NCI-H146 treated with DMSO at 0.1 percent for 48 hours (cell line): ENCODE measurements around the gene PLA2G2F.

Source experiments
- DNase-seq: peaks from one replicate; lab custom pipeline; 2025; ENCODE audit not compliant: unreplicated experiment; lab: John Stamatoyannopoulos, UW

Gene PLA2G2F, protein sequence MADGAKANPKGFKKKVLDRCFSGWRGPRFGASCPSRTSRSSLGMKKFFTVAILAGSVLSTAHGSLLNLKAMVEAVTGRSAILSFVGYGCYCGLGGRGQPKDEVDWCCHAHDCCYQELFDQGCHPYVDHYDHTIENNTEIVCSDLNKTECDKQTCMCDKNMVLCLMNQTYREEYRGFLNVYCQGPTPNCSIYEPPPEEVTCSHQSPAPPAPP

DNA sequence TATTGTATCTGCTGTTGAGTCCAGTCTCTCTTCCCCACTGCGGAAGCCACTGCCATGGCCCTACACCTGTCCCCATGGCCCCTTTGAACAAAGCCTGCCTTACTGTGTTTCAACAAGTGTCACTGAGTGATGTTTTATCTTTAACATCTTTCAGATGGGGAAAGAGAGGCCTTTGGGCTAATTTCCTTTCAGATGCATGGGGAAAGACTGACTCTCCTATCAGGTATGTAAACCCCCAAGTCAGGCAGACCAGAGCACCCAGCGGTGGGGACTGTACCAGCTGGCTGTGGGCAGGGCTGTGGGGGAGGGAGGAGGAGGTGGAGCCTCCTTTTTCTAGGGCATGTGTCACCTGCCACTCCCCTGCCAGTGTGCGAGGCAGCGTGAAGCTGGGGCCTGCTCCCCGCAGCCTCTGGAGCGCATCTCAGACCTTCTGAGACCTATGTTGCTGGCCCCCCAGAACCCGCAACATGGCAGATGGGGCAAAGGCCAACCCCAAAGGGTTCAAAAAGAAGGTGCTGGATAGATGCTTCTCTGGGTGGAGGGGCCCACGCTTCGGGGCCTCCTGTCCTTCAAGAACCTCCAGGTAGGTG, at the start of gene PLA2G2F:
TSS of gene PLA2G2F (plus strand) at position 363 of the 590 bp plus-strand sequence. CDS start at position 468, 105 bp downstream.
- DNase-seq = no peak

DNA sequence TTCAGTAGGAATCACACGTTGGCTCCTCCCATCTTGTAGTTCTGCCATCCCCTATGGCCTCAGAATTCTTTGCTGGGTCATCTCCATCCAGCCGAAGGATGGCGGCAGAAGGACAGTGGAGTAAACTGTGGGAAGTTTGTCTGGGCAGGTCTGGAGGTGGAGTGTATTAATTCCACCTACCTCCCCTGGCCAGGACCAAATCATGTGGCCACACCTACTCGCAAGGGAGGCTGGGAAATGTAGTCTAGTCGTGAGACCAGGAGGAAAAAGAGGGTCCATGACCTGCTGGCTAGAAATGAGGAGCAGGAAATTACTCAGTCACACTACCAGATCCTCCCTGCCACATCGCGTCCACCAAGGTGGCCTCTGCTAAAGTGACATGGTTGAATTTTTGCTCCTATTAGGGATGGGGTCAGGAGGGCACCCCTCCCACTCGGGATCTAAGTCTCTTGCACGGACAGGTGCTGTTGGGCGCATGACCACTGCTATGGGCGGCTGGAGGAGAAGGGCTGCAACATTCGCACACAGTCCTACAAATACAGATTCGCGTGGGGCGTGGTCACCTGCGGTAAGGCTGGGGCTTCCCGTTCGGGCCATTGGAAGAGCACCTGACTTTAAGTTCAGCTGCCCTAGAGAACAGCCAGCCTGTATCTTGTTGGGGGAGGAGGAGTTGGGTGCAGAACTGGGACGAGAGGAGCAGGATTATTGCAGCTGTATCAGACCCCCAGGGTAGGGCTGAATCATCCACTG, 49.6 kb upstream of the PLA2G2F start:
- no peak for DNase-seq

DNA sequence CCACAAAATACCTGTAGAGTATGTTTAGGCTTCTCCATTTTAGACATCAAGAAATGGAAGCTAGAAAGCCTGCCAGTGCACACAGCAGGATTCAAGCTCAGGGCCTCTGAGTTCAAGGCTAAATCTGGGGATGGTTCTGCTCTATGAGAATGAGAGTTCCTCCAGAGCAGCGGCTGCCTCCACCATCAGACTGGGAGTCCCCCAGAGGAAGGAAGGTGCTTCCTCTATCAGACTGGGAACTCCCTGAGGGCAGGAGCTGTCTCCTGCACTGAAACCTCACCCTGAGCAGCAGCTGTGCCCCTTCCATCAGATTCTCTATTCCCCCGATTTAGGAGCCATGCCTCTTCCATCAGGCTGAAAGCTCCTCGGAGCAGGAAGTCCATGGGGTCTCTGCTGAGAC, 49.0 kb upstream of the PLA2G2F start:
- DNase-seq = no peak

DNA sequence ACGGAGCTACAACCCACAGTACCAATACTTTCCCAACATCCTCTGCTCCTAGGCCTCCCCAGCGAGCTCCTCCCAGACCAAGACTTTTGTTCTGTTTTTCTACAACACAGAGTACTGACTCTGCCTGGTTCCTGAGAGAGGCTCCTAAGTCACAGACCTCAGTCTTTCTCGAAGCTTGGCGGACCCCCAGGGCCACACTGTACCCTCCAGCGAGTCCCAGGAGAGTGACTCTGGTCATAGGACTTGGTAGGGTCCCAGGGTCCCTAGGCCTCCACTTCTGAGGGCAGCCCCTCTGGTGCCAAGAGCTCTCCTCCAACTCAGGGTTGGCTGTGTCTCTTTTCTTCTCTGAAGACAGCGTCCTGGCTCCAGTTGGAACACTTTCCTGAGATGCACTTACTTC, 48.5 kb upstream of the PLA2G2F start:
- DNase-seq = no peak

DNA sequence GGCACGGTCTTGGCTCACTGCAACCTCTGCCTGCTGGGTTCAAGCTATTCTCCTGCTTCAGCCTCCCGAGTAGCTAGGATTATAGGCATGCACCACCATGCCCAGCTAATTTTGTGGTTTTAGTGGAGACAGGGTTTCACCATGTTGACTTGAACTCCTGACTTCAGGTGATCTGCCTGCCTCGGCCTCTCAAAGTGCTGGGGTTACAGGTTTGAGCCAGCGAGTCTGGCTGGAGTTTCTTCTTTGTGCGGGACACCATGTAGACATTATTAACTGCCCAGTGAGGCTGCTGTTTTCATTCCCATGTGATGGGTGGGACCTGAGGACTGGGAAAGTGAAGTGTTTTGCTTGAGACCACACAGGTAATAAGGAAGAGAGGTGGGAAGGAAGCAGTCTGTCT, 45.8 kb upstream of the PLA2G2F start:
- DNase-seq = no peak

DNA sequence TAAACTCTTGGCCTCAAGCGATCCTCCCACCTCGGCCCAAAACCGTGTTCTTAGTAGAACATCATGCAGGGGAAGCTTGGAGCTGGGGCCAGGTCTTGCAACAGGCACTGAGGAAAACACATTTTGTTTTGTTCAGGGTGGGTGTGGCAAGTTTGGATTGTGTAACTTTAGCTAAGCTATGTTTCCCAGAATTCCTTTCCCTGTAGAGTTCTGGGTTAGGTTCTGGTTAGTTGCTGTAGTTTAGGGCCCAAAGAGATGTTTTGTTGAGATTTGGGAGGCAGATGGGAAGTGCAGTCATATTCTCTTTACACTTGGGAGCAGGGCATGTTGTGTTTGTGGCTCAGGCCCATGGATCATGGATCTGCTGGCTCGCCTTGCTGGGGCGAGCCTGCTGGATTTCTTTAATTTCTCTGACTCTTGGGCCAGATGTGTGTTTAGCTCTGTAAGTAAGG, 45.2 kb upstream of the PLA2G2F start:
- no peak for DNase-seq

DNA sequence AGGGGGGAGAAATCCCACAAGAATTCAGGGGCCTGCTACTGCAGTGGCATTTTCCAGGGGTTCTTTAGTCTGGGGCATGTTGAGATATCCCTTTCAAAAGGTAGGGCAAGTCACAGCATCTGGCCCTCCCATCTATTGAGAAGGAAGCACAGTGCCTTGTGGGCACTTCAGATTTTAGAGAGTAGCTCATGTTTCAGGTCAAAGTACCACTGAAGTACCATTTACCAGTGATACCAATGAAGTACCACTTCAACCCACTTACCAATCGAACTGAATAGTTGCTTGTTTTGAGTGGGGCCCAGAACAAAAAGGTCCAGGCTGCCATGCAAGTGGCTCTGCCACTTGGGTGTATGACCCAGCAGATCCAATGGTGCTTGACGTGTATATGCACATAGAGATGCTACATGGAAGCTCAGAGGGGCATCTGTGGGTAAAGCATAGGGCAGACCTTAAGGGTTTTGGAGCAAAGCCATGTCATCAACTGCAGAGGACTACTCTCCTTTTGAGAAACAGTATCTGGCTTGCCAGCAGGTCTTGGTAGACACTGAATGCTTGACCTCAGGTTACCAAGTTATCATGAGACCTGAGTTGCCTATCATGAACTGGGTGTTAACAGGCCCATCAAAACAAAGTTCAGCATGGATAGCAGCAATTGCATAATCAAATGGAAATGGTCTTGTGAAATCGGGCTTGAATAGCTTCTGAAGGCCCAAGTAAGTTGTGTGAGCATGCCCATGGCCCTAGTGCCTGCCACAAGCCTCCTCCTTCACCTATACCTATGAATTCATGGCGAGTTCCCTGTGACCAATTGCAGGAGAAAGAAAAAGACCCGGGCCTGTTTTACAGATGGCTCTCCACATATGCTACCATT, 43.3 kb upstream of the PLA2G2F start:
- DNase-seq = no peak

DNA sequence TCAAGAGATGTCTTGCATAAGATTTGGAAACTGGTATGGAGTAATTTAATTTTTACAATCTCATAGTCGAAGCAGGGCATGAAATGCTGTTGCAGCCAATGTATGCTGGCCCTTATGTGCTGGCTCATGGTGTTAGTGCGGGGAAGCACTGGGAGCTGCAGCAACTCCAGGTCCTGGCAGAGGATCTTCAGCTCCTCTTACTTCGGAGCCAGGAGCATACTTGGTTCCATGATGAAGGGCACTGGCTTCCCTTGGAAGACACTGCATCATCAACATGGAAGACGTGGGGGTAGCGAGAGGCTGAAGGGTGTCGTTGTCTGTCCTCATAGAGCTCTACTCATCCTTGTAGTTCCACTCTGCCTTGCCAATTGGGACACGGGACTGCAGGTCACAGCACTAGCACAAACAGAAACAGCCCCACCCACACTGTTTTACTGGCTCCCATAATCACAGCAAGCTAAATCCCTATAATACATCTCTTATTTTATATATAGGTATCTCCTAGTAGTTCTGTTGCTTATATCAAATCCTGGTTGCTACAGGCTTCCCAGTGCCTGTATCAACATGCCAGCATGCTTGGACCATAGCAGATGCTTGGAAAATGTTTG, 42.2 kb upstream of the PLA2G2F start:
- DNase-seq = no peak

DNA sequence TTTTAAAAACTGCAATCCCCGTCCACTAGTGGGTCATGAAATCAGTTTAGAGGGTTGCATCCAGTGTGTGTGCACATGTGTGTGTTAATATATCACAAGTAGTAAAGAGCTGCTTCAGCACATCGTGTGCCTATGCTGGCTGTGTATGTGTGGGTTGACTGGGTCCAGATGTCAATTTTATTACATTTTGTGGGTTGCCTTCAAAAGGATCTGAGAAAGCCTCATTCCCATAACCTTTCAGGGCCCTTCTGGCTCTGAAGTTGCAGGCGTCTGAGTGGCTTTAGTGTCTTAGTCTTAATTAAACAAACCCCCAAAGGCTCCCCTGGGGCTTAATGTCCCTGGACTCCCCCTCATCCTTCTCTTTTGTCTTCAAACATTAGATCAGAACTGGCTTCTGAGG, 39.6 kb upstream of the PLA2G2F start:
- no peak for DNase-seq

DNA sequence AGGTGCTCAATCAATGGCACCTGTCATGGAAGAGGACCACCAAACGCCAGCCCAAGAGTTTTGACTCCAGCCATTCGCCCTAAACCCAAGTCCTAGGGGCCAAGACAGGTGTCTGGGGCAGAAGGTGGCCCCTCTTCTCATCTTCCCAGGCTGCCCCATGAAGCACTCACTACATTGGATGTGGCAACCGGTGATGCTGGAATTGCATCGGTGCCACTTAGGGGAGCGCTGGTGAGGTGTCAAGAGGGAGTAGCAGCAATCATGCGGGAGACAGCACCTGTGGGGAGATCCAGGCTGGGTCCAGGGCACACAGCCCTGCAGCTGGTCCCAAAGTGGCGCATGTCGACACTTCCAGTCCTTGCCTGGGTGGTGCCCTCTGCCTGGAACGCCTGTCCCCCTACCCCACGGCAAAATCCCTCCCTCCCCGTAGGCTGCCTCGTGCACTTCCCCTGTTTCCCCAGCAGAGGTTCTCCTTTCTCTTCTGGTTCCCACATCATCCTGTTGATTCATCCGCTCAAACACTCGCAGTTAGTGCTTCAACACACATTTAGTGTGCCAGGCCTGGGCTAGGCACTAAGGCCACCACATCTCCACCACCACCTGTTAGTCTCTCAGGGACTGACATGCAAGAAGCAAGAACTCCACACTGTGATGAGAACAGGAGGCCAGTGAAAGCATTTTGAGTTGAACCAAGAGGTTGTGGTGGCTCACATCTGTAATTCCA, 38.3 kb upstream of the PLA2G2F start:
- DNase-seq = no peak

DNA sequence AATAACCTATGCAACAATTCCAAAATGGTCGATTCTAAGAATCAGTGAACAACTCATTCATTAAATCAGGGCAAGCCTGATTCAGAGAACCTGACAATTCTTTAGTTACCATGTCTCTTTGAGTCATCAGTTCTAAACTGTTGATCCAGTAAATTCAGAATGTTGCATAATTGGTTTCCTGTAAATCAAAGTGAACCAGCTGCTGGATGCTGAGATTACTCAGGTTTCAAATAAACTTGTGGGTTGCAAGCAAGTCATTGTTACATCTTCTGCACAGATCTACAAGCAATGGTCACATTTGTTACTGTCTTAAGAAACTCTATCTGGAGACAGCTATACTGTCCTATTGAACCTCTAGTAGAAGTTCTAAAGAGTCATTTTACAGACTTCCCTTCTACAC, 36.2 kb upstream of the PLA2G2F start:
- no peak for DNase-seq

DNA sequence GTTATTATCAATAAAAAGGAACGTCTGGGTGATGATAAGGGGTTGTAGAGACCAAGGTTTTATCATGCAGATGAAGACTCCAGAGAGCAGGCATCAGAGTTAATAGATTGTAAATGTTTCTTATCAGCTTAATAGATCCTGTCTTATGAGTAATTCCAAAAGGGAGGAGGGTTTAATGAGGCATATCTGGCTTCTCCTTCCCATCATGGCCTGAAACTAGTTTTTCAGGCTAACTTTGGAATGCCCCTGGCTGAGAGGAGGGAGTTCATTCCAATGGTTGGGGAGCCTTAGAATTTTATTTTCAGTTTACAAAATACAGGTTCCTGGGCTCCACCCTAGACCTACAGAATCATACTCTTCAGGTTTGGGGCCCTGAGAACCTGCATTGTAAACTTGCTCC, 33.3 kb upstream of the PLA2G2F start:
- no peak for DNase-seq

DNA sequence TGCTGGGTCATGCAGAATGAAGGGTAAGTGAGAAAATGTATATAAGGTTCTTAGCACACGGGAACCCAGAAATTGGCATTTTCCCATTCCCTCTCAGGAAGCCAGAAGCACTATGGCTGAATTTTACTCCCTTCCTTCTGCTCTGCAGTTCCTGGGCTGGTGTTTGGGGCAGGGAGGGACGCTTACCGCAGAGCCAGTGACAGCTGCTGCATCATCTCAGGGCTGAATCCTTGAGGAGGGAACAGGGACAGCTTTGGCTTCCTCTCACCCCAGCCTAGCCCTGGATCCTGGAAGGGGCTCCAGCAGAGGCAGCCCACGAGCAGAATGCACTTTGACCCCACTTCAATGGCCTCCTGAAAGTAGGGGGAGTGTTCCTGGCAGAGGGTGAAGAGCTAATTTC, 31.8 kb upstream of the PLA2G2F start:
- DNase-seq = no peak

DNA sequence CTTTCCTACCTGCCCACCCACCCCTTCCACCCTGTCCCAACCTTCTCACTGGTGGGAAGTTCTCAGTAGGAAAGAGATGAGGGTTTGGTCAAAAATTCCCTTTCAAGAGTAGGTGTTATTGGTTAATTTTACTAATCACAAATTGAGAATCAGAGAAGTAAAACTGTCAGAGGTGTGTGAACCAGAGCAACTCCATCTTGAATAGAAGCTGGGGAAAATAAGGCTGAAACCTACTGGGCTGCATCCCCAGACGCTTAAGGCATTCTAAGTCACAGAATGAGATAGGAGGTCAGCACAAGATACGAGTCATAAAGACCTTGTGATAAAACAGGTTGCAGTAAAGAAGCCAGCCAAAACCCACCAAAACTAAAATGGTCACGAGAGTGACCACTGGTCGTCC, 31.3 kb upstream of the PLA2G2F start:
- no peak for DNase-seq

DNA sequence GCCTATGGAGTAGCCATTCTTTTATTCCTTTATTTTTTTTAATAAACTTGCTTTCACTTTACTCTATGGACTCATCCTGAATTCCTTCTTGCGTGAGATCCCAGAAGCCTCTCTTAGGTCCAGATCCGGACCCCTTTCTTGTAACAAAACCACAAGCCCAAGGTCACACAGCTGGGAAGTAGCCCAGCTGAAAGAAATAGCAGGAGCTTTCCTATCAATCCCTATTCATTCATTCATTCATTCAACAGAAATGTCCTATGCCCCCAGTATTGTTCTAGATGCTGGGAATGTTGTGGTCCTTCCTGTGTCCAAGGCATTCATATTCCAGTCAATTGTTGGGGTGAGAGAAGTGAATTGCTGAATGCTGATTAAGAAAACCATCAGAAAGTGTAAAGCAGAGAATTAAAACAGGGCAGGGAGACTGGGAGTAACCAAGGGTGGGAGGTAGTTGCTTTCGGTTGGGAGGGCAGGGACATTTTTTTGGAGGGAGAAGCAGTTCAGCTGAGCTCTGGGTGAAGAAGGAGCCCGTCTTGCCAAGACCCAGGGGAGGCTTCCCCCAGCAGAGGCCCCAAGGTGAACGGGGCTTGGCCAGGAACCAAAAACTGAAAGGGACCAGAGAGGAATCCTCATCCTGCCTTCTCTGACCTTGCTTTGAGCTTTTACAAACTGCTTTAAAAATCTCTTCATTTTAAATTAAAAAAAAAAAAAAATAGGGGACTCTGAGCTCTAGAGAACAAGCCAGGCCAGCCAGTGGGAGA, 30.6 kb upstream of the PLA2G2F start:
- DNase-seq = no peak

DNA sequence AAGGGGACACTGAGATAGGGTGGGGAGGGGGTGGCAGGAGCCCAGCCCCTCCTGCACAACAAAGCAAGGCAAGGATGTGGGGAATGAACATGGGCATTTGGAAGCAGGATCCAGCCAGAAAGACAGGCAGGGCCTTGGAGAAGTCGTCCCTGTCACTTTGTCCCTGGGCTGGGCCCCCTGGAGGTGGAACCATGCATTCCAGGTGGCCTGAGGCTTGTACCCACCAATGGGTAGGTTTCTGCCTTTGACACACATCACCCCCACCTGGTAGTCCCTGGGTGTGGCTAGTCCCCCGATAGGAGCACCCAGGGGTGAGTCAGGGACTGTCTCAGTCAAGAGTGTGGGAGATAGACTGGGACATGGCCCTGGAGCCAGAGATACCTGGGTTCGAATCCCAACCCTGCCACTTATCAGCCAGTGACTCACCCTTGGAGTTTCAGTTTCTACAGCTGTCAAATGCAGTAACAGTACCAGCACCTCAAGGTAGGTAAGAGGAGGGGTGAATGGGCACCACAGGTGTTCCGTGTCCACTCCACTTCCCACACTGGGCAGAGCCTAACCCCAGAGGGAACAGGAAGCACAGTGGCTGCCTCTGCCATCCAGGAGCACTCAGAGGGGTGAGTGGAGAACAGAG, 29.8 kb upstream of the PLA2G2F start:
- no peak for DNase-seq

DNA sequence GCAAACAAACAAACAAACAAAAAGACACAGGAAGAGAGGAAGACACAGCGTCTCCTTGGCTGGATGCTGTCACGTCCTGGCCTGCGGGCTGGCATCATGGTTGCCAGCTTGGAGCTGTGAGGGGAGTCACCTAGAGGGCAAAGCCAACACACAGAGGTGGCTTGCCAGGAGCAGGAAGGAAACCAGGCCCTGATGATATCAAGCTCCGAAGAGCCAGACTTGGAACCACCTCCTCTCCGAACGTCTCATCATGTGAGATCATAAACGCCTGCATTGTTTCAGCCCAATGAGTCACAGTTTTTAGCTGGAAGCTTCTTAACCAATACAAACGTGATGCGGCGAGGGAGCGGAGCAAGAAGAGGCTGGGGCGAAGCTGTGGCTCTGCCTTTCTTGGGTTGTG, 28.4 kb upstream of the PLA2G2F start:
- no peak for DNase-seq

DNA sequence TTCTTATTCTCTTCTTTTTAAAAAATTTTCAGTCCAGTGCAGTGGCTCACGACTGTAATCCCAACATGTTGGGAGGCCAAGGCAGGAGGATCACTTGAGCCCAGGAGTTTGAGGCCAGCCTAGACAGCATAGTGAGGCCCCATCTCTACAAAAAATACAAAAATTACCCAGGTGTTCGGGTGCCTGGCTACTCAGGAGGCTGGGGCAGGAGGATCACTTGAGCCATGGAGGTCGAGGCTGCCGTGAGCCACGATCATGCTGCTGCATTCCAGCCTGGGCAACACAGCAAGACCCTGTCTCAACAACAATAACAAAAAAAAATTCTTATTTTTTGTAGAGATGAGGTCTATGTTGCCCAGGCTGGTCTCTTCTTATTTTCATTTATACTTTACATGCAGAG, 27.7 kb upstream of the PLA2G2F start:
- no peak for DNase-seq
